ENCODE measurements around the gene LYST. TPM values are rescaled to one million over a fixed set of nuclear protein-coding genes. Genes with fewer than 3 reads are reported as not detected.
A peak's percentile ranks its signal among the peaks of the same experiment; 100 is the strongest.

The LYST gene
- total and polyA plus RNA-seq, 7 donors, result 2.4 to 8.6 (median 5.6) TPM

GRCh38 chr1:235866913-235867845, 473 bp upstream of the LYST start:
- 1 to 2% (median 2%) methylated on average over 42 to 56 of the region's 56 CpGs for WGBS, 3 donors
- no peaks in the 10 kb centered on the region for H3K9me3 ChIP-seq

GRCh38 chr1:235865565-235866204, 1.0 kb downstream of the LYST start:
- H3K9me3 ChIP-seq, result no peaks in the 10 kb centered on the region
- intact Hi-C loops (cut with DNase I), result loop anchor here (5.0 to 10.0 kb wide), 2 partner anchors 109 to 358 kb away; no protein-coding TSS in a partner anchor
- no peaks in the 10 kb centered on the region for H3K27me3 ChIP-seq (ENCODE audit: insufficient read depth in 3 of 3, low read length in 2 of 3)
- H3K27ac ChIP-seq, result peak overlapping the region; percentile 93
- H3K36me3 ChIP-seq (ENCODE audit: insufficient read depth in 1 of 2, low read depth in 1 of 2), result no peaks in the 10 kb centered on the region
- peak overlapping the region; percentile 97 for H3K4me3 ChIP-seq
- DNase-seq, result no peak
- no peak for TF ChIP-seq CTCF (IDR thresholded peaks at IDR 0.05)
- 6 to 8% (median 7%) methylated on average over 16 of the region's 16 CpGs for WGBS, 3 donors
- no peak for ATAC-seq
- H3K4me1 ChIP-seq, result peaks cover 17% of the 10 kb centered on the region

More at GRCh38 chr1:235866913-235867845, 473 bp upstream of the LYST start:
- peak overlapping the region; percentile 97 for H3K4me3 ChIP-seq
- peaks cover 17% of the 10 kb centered on the region for H3K4me1 ChIP-seq
- no peak for TF ChIP-seq CTCF (IDR thresholded peaks at IDR 0.05)
- no peaks in the 10 kb centered on the region for H3K36me3 ChIP-seq (ENCODE audit: insufficient read depth in 1 of 2, low read depth in 1 of 2)
- ATAC-seq (peak; percentile 98 to 99 (median 99)), DNase-seq (peak; percentile 95 to 98)
- intact Hi-C loops (cut with DNase I), result loop anchor here (5.0 to 10.0 kb wide), 2 partner anchors 108 to 360 kb away; no protein-coding TSS in a partner anchor
- no peaks in the 10 kb centered on the region for H3K27me3 ChIP-seq (ENCODE audit: insufficient read depth in 3 of 3, low read length in 2 of 3)
- H3K27ac ChIP-seq, result peak overlapping the region; percentile 93

- ATAC-seq (no peak), DNase-seq (no peak)
- 32 to 57% (median 33%) methylated on average over 2 to 3 of the region's 3 CpGs for WGBS, 3 donors
- H3K4me1 ChIP-seq, result peaks cover 21% of the 10 kb centered on the region
- H3K9me3 ChIP-seq, result no peaks in the 10 kb centered on the region
- H3K27ac ChIP-seq, result no peak overlapping the region
- H3K36me3 ChIP-seq (ENCODE audit: insufficient read depth in 1 of 2, low read depth in 1 of 2), result no peaks in the 10 kb centered on the region
- H3K27me3 ChIP-seq (ENCODE audit: insufficient read depth in 3 of 3, low read length in 2 of 3), result no peaks in the 10 kb centered on the region
- intact Hi-C loops (cut with DNase I), result loop anchor here (5.0 to 10.0 kb wide), 2 partner anchors 110 to 358 kb away; no protein-coding TSS in a partner anchor
- TF ChIP-seq CTCF (IDR thresholded peaks at IDR 0.05), result no peak
- H3K4me3 ChIP-seq, result peak overlapping the region; percentile 97
Measured at GRCh38 chr1:235864931-235865525, 1.7 kb downstream of the LYST start.

- ATAC-seq (no peak), DNase-seq (no peak)
- no peak for TF ChIP-seq CTCF (IDR thresholded peaks at IDR 0.05)
- Histone ChIP-seq H3K9me3 (no peaks in the 10 kb centered on the region), H3K27me3 (ENCODE audit: insufficient read depth in 3 of 3, low read length in 2 of 3) (no peaks in the 10 kb centered on the region), H3K4me3 (no peak overlapping the region), H3K4me1 (peaks cover 21% of the 10 kb centered on the region), H3K36me3 (ENCODE audit: insufficient read depth in 1 of 2, low read depth in 1 of 2) (no peaks in the 10 kb centered on the region), H3K27ac (no peak overlapping the region)
- intact Hi-C loops (cut with DNase I), result loop anchor here in 1 of 2 donors (10.0 kb wide), 1 partner anchor 110 kb away; no protein-coding TSS in a partner anchor
- 92 to 95% (median 94%) methylated on average over 10 of the region's 10 CpGs for WGBS, 3 donors
Measured at GRCh38 chr1:235864469-235864868, 2.2 kb downstream of the LYST start.
